ENCODE measurements around the gene TRIM17. TPM values are rescaled to one million over a fixed set of nuclear protein-coding genes. Genes with fewer than 3 reads are reported as not detected.

TRIM17 gene
- total RNA-seq, 2 experiments from 2014 or later = 0.13 TPM; not detected in 1

GRCh38 chr1:228362884-228363450 lies 53.7 kb downstream of the TRIM17 start:
- ChIA-PET POLR2A (no interaction called here), CTCF (ENCODE audit: unreplicated experiment) (no interaction called here)
- H3K9me3 ChIP-seq (ENCODE audit: low read length) = no peaks in the 10 kb centered on the region
- H3K4me1 ChIP-seq (ENCODE audit: insufficient read depth, low read length, poor library complexity, severe bottlenecking) = peaks cover 4% of the 10 kb centered on the region
- no peak overlapping the region for H3K4me3 ChIP-seq (ENCODE audit: low read depth, low read length, poor library complexity, severe bottlenecking)
- H3K4me2 ChIP-seq (ENCODE audit: low read length) = no peak overlapping the region
- intact Hi-C loops (cut with micrococcal nuclease; ENCODE audit: unreplicated experiment) = no loop called here
- no peaks in the 10 kb centered on the region for H4K20me1 ChIP-seq (ENCODE audit: insufficient read depth, low read length)
- H3K36me3 ChIP-seq (ENCODE audit: insufficient read depth, low read length) = no peaks in the 10 kb centered on the region
- H3K9me2 ChIP-seq (ENCODE audit: insufficient read depth, low read length) = no peaks in the 10 kb centered on the region
- no peak for DNase-seq (ENCODE audit: low spot score)
- H3K79me2 ChIP-seq (ENCODE audit: insufficient read depth, low read depth, low read length) = no peaks in the 10 kb centered on the region
- H3K27ac ChIP-seq (ENCODE audit: low read depth, low read length, poor library complexity, severe bottlenecking) = no peak overlapping the region
- TF ChIP-seq CTCF (conservative IDR thresholded peaks at IDR 0.05; ENCODE audit: low read length) = no peak
- TF ChIP-seq EZH2phosphoT487 (IDR thresholded peaks at IDR 0.05; ENCODE audit: borderline replicate concordance, low read depth, low read length) = no peak
- no peak overlapping the region for H2AFZ ChIP-seq (ENCODE audit: low read length)
- BruUV-seq (replicated peaks) = no TSS peak

GRCh38 chr1:228362141-228362883 lies 54.3 kb downstream of the TRIM17 start:
- BruUV-seq (replicated peaks) = no TSS peak
- intact Hi-C loops (cut with micrococcal nuclease; ENCODE audit: unreplicated experiment) = no loop called here
- TF ChIP-seq CTCF (conservative IDR thresholded peaks at IDR 0.05; ENCODE audit: low read length) (no peak), EZH2phosphoT487 (IDR thresholded peaks at IDR 0.05; ENCODE audit: borderline replicate concordance, low read depth, low read length) (no peak)
- Histone ChIP-seq H3K79me2 (ENCODE audit: insufficient read depth, low read depth, low read length) (no peaks in the 10 kb centered on the region), H3K36me3 (ENCODE audit: insufficient read depth, low read length) (no peaks in the 10 kb centered on the region), H2AFZ (ENCODE audit: low read length) (no peak overlapping the region), H3K4me2 (ENCODE audit: low read length) (no peak overlapping the region), H3K27ac (ENCODE audit: low read depth, low read length, poor library complexity, severe bottlenecking) (no peak overlapping the region), H3K9me2 (ENCODE audit: insufficient read depth, low read length) (no peaks in the 10 kb centered on the region), H3K4me3 (ENCODE audit: low read depth, low read length, poor library complexity, severe bottlenecking) (no peak overlapping the region), H3K4me1 (ENCODE audit: insufficient read depth, low read length, poor library complexity, severe bottlenecking) (no peaks in the 10 kb centered on the region), H4K20me1 (ENCODE audit: insufficient read depth, low read length) (no peaks in the 10 kb centered on the region), H3K9me3 (ENCODE audit: low read length) (no peaks in the 10 kb centered on the region)
- CTCF ChIA-PET (ENCODE audit: unreplicated experiment) = no interaction called here
- POLR2A ChIA-PET = interaction anchor here (0.6 kb wide), 1 partner anchor 151 kb away, joined by 4 read pairs; no protein-coding TSS in a partner anchor
- no peak for DNase-seq (ENCODE audit: low spot score)
